Vagina (tissue), 2 donors: Measurements from ENCODE around the gene FOXO1.

ENCODE experiments used
- POLR2A ChIP-seq, 2 donors: fragments of 450-650 bp; IDR thresholded peaks; one replicate each; pipeline ENCODE4 v1.6.1; 2017; ENCODE audit warnings: antibody characterized with exemption in 2 of 2, mild to moderate bottlenecking in 2 of 2, moderate library complexity in 2 of 2
- TF ChIP-seq, protein P1 (sequence below), 3 experiments: fragments of 450-650 bp in 2 of 3; fragments of 200-600 bp in 1 of 3; sonication (generic) in 1 of 3; IDR thresholded peaks; one replicate each; pipeline ENCODE4 v1.5.1; 2017 to 2019; ENCODE audit warnings: antibody characterized with exemption in 3 of 3, mild to moderate bottlenecking in 2 of 3, moderate library complexity in 2 of 3

GRCh38 chr13:40605573-40605972 is 60.9 kb downstream of the FOXO1 start:
- TF ChIP-seq, protein P1, sequence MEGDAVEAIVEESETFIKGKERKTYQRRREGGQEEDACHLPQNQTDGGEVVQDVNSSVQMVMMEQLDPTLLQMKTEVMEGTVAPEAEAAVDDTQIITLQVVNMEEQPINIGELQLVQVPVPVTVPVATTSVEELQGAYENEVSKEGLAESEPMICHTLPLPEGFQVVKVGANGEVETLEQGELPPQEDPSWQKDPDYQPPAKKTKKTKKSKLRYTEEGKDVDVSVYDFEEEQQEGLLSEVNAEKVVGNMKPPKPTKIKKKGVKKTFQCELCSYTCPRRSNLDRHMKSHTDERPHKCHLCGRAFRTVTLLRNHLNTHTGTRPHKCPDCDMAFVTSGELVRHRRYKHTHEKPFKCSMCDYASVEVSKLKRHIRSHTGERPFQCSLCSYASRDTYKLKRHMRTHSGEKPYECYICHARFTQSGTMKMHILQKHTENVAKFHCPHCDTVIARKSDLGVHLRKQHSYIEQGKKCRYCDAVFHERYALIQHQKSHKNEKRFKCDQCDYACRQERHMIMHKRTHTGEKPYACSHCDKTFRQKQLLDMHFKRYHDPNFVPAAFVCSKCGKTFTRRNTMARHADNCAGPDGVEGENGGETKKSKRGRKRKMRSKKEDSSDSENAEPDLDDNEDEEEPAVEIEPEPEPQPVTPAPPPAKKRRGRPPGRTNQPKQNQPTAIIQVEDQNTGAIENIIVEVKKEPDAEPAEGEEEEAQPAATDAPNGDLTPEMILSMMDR (IDR thresholded peaks at IDR 0.05), result no peak
- TF ChIP-seq POLR2A (IDR thresholded peaks at IDR 0.05), result no peak
